22Rv1 (cell line): Measurements from ENCODE around the gene PNPLA7.

Experiments
- CTCF ChIP-seq: fragments of 450-650 bp; IDR thresholded peaks from 2 replicates; pipeline ENCODE4 v1.5.1; 2017; ENCODE audit warnings: mild to moderate bottlenecking
- ZFX ChIP-seq: fragments of 450-650 bp; IDR thresholded peaks from 2 replicates; pipeline ENCODE4 v1.6.1; 2017; ENCODE audit warnings: antibody characterized with exemption, borderline replicate concordance

GRCh38 chr9:137465720-137466388, 84.3 kb downstream of the PNPLA7 start:
- TF ChIP-seq CTCF (no peak), ZFX (no peak)
